ACC112 (cell line): ENCODE measurements around the gene KRCC1.
"Not testable (repeated sequence)": the region's sequence is repeated elsewhere in the genome, so short reads cannot be mapped to it uniquely, and the experiment has no call there.

Experiments
- H2AFZ ChIP-seq: fragments of 200-600 bp; sonication (generic); one replicate; pipeline ENCODE4 v1.6.0; 2017; ENCODE audit warnings: antibody characterized with exemption, low read length; ENCODE audit not compliant: unreplicated experiment
- H3K27ac ChIP-seq: fragments of 200-600 bp; sonication (generic); 2 replicates; pipeline ENCODE4 v1.5.1; 2014; ENCODE audit warnings: low read depth, mild to moderate bottlenecking, antibody characterized with exemption, low read length, moderate library complexity
- H3K27me3 ChIP-seq: fragments of 200-600 bp; sonication (generic); 2 replicates; pipeline ENCODE4 v1.6.1; 2014; ENCODE audit warnings: mild to moderate bottlenecking, antibody characterized with exemption, low read length, moderate library complexity, mixed read lengths; ENCODE audit not compliant: insufficient read depth
- H3K36me3 ChIP-seq: fragments of 200-600 bp; sonication (generic); 2 replicates; pipeline ENCODE4 v1.6.1; 2016; ENCODE audit warnings: mild to moderate bottlenecking, antibody characterized with exemption, low read length, moderate library complexity, mixed read lengths; ENCODE audit not compliant: insufficient read depth
- H3K4me1 ChIP-seq: fragments of 200-600 bp; sonication (generic); one replicate; pipeline ENCODE4 v1.6.1; 2016; ENCODE audit warnings: low read length, mixed read lengths; ENCODE audit not compliant: insufficient read depth, unreplicated experiment, control insufficient read depth
- H3K4me3 ChIP-seq: fragments of 200-600 bp; sonication (generic); 2 replicates; pipeline ENCODE4 v1.5.1; 2014; ENCODE audit warnings: mild to moderate bottlenecking, low read depth, low read length
- H3K79me2 ChIP-seq: fragments of 200-600 bp; sonication (generic); one replicate; pipeline ENCODE4 v1.6.0; 2016; ENCODE audit warnings: low read length; ENCODE audit not compliant: control insufficient read depth, unreplicated experiment, insufficient read depth

KRCC1 gene

GRCh38 chr2:88003074-88003755 is 52.4 kb downstream of the KRCC1 start:
- Histone ChIP-seq H3K36me3 (no peaks in the 10 kb centered on the region), H3K4me1 (peaks cover 3% of the 10 kb centered on the region), H3K27me3 (no peaks in the 10 kb centered on the region), H2AFZ (no peak overlapping the region), H3K79me2 (no peaks in the 10 kb centered on the region), H3K27ac (no peak overlapping the region), H3K4me3 (no peak overlapping the region)

GRCh38 chr2:88002359-88002707 is 53.2 kb downstream of the KRCC1 start:
- H2AFZ ChIP-seq, result no peak overlapping the region
- H3K79me2 ChIP-seq, result no peaks in the 10 kb centered on the region
- no peak overlapping the region for H3K27ac ChIP-seq
- no peak overlapping the region for H3K4me3 ChIP-seq
- no peaks in the 10 kb centered on the region for H3K36me3 ChIP-seq
- peaks cover 3% of the 10 kb centered on the region for H3K4me1 ChIP-seq
- H3K27me3 ChIP-seq, result no peaks in the 10 kb centered on the region

- H2AFZ ChIP-seq, H3K36me3 ChIP-seq, H3K27ac ChIP-seq, H3K79me2 ChIP-seq, H3K27me3 ChIP-seq, H3K4me1 ChIP-seq, H3K4me3 ChIP-seq: not testable (repeated sequence)
Observed at GRCh38 chr2:88000474-88000873, 55.1 kb downstream of the KRCC1 start.

- Histone ChIP-seq H3K36me3 (no peaks in the 10 kb centered on the region), H2AFZ (no peak overlapping the region), H3K27ac (no peak overlapping the region), H3K27me3 (no peaks in the 10 kb centered on the region), H3K4me1 (no peaks in the 10 kb centered on the region), H3K4me3 (no peak overlapping the region), H3K79me2 (no peaks in the 10 kb centered on the region)
Observed at GRCh38 chr2:87996570-87996969, 59.0 kb downstream of the KRCC1 start.

- Histone ChIP-seq H3K4me1 (no peaks in the 10 kb centered on the region), H3K4me3 (no peak overlapping the region), H3K27me3 (no peaks in the 10 kb centered on the region)
Observed at GRCh38 chr2:87995756-87996155, 59.8 kb downstream of the KRCC1 start.

GRCh38 chr2:87994304-87994850 is 61.2 kb downstream of the KRCC1 start:
- not testable (repeated sequence) for H3K4me1 ChIP-seq, H2AFZ ChIP-seq, H3K27ac ChIP-seq, H3K79me2 ChIP-seq, H3K36me3 ChIP-seq, H3K4me3 ChIP-seq, H3K27me3 ChIP-seq

More at GRCh38 chr2:87995756-87996155, 59.8 kb downstream of the KRCC1 start:
- no peak overlapping the region for H3K27ac ChIP-seq
- H2AFZ ChIP-seq, result no peak overlapping the region
- no peaks in the 10 kb centered on the region for H3K36me3 ChIP-seq
- no peaks in the 10 kb centered on the region for H3K79me2 ChIP-seq

- H3K79me2 ChIP-seq, H2AFZ ChIP-seq, H3K4me1 ChIP-seq, H3K27me3 ChIP-seq, H3K27ac ChIP-seq, H3K4me3 ChIP-seq, H3K36me3 ChIP-seq: not testable (repeated sequence)
Observed at GRCh38 chr2:87992569-87992968, 63.0 kb downstream of the KRCC1 start.

GRCh38 chr2:87987473-87987872 is 68.1 kb downstream of the KRCC1 start:
- H3K27ac ChIP-seq, H3K4me3 ChIP-seq, H3K79me2 ChIP-seq, H3K27me3 ChIP-seq, H2AFZ ChIP-seq, H3K4me1 ChIP-seq, H3K36me3 ChIP-seq: not testable (repeated sequence)

GRCh38 chr2:87985902-87986301 is 69.7 kb downstream of the KRCC1 start:
- not testable (repeated sequence) for H3K79me2 ChIP-seq, H2AFZ ChIP-seq, H3K36me3 ChIP-seq, H3K4me3 ChIP-seq, H3K4me1 ChIP-seq, H3K27ac ChIP-seq, H3K27me3 ChIP-seq

- not testable (repeated sequence) for H3K27ac ChIP-seq, H3K79me2 ChIP-seq, H3K4me3 ChIP-seq, H3K4me1 ChIP-seq, H3K27me3 ChIP-seq, H2AFZ ChIP-seq, H3K36me3 ChIP-seq
Observed at GRCh38 chr2:87981182-87981581, 74.4 kb downstream of the KRCC1 start.
